ENCODE measurements around the gene AFMID. TPM values are rescaled to one million over a fixed set of nuclear protein-coding genes. Genes with fewer than 3 reads are reported as not detected.
A peak's percentile ranks its signal among the peaks of the same experiment; 100 is the strongest.

AFMID gene
- total and polyA plus RNA-seq, 2 of the 13 experiments (the other 11 are each of a cell fraction or from before 2014, with no cell fraction given): 249 to 270 TPM

DNA sequence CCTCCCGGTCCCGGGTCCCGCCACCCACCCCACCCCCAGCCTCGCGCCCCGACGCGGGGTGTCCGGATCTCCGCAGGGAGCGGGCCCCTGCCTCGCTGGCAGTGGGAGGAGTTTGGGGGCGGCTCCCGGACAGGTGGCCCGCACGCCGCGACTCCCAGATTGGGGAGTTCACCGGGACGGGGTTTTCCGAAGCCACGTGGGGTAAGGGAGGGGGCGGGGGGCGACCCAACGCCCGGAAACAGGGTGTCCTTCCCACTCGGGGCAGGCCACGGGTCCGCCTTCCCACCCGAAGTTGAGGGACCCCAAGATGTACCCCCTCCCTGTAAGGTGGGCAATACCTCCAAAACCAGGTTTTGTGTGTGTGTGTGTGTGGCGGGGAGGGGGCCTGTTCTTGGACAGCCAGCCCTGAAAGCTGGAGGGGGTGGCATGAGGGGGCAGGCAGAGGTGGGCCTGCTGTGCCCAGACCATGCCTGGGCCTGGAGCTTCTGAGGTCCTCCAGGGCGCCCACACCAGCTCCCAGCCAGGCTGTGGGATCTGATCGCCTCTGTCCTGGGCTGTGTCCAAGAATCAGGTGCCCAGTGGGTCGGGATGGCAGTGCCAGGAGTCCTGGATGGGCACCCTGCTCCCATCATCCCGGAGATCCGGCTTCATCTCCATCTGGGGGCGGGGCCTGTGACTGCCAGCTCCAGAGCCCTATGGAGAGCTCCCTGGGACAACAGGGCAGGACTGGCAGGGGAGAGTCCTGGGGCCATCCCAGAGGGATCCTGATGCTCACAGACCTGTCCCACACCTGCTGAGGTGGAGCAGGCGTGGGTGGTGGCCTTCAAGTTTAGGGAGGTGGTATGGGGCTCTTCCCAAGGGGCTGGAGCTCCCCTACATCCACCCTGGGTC lies 18.0 kb upstream of the AFMID start (continued):
- TF ChIP-seq, protein P1, sequence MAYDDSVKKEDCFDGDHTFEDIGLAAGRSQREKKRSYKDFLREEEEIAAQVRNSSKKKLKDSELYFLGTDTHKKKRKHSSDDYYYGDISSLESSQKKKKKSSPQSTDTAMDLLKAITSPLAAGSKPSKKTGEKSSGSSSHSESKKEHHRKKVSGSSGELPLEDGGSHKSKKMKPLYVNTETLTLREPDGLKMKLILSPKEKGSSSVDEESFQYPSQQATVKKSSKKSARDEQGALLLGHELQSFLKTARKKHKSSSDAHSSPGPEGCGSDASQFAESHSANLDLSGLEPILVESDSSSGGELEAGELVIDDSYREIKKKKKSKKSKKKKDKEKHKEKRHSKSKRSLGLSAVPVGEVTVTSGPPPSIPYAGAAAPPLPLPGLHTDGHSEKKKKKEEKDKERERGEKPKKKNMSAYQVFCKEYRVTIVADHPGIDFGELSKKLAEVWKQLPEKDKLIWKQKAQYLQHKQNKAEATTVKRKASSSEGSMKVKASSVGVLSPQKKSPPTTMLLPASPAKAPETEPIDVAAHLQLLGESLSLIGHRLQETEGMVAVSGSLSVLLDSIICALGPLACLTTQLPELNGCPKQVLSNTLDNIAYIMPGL (CRISPR knock-in tag; IDR thresholded peaks at IDR 0.05; ENCODE audit: borderline replicate concordance in 1 of 2, low read depth in 1 of 2): no peak
- TF ChIP-seq ZNF572 (CRISPR knock-in tag; IDR thresholded peaks at IDR 0.05): 0 out of 2 replicates have a peak, but pooled peaks have one; percentile 23
- TF ChIP-seq, protein P2, sequence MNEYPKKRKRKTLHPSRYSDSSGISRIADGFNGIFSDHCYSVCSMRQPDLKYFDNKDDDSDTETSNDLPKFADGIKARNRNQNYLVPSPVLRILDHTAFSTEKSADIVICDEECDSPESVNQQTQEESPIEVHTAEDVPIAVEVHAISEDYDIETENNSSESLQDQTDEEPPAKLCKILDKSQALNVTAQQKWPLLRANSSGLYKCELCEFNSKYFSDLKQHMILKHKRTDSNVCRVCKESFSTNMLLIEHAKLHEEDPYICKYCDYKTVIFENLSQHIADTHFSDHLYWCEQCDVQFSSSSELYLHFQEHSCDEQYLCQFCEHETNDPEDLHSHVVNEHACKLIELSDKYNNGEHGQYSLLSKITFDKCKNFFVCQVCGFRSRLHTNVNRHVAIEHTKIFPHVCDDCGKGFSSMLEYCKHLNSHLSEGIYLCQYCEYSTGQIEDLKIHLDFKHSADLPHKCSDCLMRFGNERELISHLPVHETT (CRISPR knock-in tag; conservative IDR thresholded peaks at IDR 0.05): no peak
- TF ChIP-seq, protein P3, sequence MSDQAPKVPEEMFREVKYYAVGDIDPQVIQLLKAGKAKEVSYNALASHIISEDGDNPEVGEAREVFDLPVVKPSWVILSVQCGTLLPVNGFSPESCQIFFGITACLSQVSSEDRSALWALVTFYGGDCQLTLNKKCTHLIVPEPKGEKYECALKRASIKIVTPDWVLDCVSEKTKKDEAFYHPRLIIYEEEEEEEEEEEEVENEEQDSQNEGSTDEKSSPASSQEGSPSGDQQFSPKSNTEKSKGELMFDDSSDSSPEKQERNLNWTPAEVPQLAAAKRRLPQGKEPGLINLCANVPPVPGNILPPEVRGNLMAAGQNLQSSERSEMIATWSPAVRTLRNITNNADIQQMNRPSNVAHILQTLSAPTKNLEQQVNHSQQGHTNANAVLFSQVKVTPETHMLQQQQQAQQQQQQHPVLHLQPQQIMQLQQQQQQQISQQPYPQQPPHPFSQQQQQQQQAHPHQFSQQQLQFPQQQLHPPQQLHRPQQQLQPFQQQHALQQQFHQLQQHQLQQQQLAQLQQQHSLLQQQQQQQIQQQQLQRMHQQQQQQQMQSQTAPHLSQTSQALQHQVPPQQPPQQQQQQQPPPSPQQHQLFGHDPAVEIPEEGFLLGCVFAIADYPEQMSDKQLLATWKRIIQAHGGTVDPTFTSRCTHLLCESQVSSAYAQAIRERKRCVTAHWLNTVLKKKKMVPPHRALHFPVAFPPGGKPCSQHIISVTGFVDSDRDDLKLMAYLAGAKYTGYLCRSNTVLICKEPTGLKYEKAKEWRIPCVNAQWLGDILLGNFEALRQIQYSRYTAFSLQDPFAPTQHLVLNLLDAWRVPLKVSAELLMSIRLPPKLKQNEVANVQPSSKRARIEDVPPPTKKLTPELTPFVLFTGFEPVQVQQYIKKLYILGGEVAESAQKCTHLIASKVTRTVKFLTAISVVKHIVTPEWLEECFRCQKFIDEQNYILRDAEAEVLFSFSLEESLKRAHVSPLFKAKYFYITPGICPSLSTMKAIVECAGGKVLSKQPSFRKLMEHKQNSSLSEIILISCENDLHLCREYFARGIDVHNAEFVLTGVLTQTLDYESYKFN (CRISPR knock-in tag; conservative IDR thresholded peaks at IDR 0.05): no peak
- TF ChIP-seq MXI1 (IDR thresholded peaks at IDR 0.05; ENCODE audit: borderline replicate concordance, low read depth, low read length): 0 out of 3 replicates have a peak, but pooled peaks have one; percentile 22
- TF ChIP-seq, protein P4, sequence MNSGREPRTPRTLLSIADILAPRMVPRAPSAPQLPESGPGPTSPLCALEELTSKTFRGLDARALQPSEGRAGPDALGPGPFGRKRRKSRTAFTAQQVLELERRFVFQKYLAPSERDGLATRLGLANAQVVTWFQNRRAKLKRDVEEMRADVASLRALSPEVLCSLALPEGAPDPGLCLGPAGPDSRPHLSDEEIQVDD (CRISPR knock-in tag; IDR thresholded peaks at IDR 0.05; ENCODE audit: borderline replicate concordance): no peak
- no peak for TF ChIP-seq HOXA3 (CRISPR knock-in tag; IDR thresholded peaks at IDR 0.05)
- TF ChIP-seq ZNF644 (CRISPR knock-in tag; IDR thresholded peaks at IDR 0.05; ENCODE audit: low read depth): no peak
- no peak for TF ChIP-seq ZNF674 (CRISPR knock-in tag; IDR thresholded peaks at IDR 0.05; ENCODE audit: low read depth)
- TF ChIP-seq TAF1 (CRISPR knock-in tag; IDR thresholded peaks at IDR 0.05): no peak
- 0 out of 2 replicates have a peak, but pooled peaks have one; percentile 47 for TF ChIP-seq SAFB2 (CRISPR knock-in tag; IDR thresholded peaks at IDR 0.05; ENCODE audit: borderline replicate concordance, low read depth)
- no peak for TF ChIP-seq ISL2 (CRISPR knock-in tag; IDR thresholded peaks at IDR 0.05)
- TF ChIP-seq, protein P5, sequence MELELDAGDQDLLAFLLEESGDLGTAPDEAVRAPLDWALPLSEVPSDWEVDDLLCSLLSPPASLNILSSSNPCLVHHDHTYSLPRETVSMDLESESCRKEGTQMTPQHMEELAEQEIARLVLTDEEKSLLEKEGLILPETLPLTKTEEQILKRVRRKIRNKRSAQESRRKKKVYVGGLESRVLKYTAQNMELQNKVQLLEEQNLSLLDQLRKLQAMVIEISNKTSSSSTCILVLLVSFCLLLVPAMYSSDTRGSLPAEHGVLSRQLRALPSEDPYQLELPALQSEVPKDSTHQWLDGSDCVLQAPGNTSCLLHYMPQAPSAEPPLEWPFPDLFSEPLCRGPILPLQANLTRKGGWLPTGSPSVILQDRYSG (CRISPR knock-in tag; IDR thresholded peaks at IDR 0.05): no peak
- TF ChIP-seq, protein P6, sequence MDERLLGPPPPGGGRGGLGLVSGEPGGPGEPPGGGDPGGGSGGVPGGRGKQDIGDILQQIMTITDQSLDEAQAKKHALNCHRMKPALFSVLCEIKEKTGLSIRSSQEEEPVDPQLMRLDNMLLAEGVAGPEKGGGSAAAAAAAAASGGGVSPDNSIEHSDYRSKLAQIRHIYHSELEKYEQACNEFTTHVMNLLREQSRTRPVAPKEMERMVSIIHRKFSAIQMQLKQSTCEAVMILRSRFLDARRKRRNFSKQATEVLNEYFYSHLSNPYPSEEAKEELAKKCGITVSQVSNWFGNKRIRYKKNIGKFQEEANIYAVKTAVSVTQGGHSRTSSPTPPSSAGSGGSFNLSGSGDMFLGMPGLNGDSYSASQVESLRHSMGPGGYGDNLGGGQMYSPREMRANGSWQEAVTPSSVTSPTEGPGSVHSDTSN (CRISPR knock-in tag; IDR thresholded peaks at IDR 0.05): peak; percentile 77
- TF ChIP-seq, protein P7, sequence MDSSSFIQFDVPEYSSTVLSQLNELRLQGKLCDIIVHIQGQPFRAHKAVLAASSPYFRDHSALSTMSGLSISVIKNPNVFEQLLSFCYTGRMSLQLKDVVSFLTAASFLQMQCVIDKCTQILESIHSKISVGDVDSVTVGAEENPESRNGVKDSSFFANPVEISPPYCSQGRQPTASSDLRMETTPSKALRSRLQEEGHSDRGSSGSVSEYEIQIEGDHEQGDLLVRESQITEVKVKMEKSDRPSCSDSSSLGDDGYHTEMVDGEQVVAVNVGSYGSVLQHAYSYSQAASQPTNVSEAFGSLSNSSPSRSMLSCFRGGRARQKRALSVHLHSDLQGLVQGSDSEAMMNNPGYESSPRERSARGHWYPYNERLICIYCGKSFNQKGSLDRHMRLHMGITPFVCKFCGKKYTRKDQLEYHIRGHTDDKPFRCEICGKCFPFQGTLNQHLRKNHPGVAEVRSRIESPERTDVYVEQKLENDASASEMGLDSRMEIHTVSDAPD (CRISPR knock-in tag; IDR thresholded peaks at IDR 0.05): no peak
- TF ChIP-seq ZBTB3 (CRISPR knock-in tag; IDR thresholded peaks at IDR 0.05; ENCODE audit: borderline replicate concordance, low read depth): no peak

All from HepG2 (cell line).